ENCODE results near the gene SIGLEC15. TPM values are rescaled to one million over a fixed set of nuclear protein-coding genes. Genes with fewer than 3 reads are reported as not detected.

Gene SIGLEC15
- total RNA-seq, 1 experiment from 2014 or later = 0.13 TPM

DNA sequence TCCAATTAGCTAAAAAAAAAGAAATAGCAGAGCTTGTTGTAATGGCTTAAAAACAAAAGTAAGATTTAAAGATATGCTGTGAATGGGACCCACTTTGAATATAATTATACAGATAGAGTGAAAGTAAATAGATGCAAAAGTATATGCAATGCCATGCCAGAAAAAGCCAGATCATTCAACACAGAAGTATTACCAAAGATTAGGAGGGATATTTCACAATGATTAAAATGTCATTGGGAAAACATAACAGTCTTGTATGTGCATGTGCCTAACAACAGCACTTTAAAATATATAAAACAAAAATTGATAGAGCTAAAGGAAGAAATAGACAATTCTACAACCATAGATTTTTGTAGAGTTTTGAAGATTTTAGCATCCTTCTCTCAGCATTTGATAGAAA is 19.9 kb upstream of the SIGLEC15 start:
- no peak overlapping the region for H4K91ac ChIP-seq (ENCODE audit: insufficient read length, low read depth, low read length)
- no peak overlapping the region for H2BK120ac ChIP-seq (ENCODE audit: low read depth, low read length, poor library complexity, severe bottlenecking)
- H3K27me3 ChIP-seq (ENCODE audit: insufficient read depth, low read length) = no peaks in the 10 kb centered on the region
- no peak overlapping the region for H2BK5ac ChIP-seq (ENCODE audit: insufficient read length, low read length)
- H4K20me1 ChIP-seq (ENCODE audit: control insufficient read depth, insufficient read depth, insufficient read length) = no peaks in the 10 kb centered on the region
- no peaks in the 10 kb centered on the region for H3K79me2 ChIP-seq (ENCODE audit: insufficient read depth, low read length)
- H3K9ac ChIP-seq (ENCODE audit: extremely low read depth, insufficient read length, low read length) = no peak overlapping the region
- H3K27me3 Mint-ChIP-seq (ENCODE audit: low read depth) = no peaks in the 10 kb centered on the region; the same call in 1 of the 2 replicates
- H3K36me3 Mint-ChIP-seq (ENCODE audit: insufficient read depth in 1 of 3, low read depth in 3 of 3) = peaks cover 13 to 38% (median 18%) of the 10 kb centered on the region in 3 experiments
- peaks cover 3% of the 10 kb centered on the region for H3K9me3 ChIP-seq (ENCODE audit: control insufficient read depth, low read depth, low read length)
- no peak overlapping the region for H3K56ac ChIP-seq (ENCODE audit: insufficient read length, low read depth, low read length)
- peaks cover 33 to 42% of the 10 kb centered on the region in 2 experiments for H3K9me3 Mint-ChIP-seq
- H3K79me1 ChIP-seq (ENCODE audit: insufficient read depth, low read depth, low read length, poor library complexity, severe bottlenecking) = no peaks in the 10 kb centered on the region
- H3K4me3 Mint-ChIP-seq = no peak overlapping the region
- H4K5ac ChIP-seq (ENCODE audit: insufficient read length, low read depth, low read length) = no peak overlapping the region
- no peak overlapping the region for H3K27ac ChIP-seq (ENCODE audit: insufficient read length, low read depth, low read length)
- H2BK20ac ChIP-seq (ENCODE audit: low read depth, low read length, poor library complexity, severe bottlenecking) = no peak overlapping the region
- H3K4ac ChIP-seq (ENCODE audit: low read depth, low read length) = no peak overlapping the region
- no peak overlapping the region for H3K4me2 ChIP-seq (ENCODE audit: insufficient read depth, insufficient read length, low read length)
- H4K8ac ChIP-seq (replicated peaks; ENCODE audit: insufficient read length, low read depth, low read length) = no peak overlapping the region
- H3T11ph ChIP-seq (ENCODE audit: low read length) = no peak overlapping the region
- H2BK15ac ChIP-seq (ENCODE audit: low read depth, low read length) = no peak overlapping the region
- no peak overlapping the region for H3K27ac Mint-ChIP-seq
- peaks cover 2% of the 10 kb centered on the region; the same call in 1 of the 2 replicates for H3K4me1 ChIP-seq (ENCODE audit: insufficient read depth, low read length)
- no peaks in the 10 kb centered on the region for H3K23me2 ChIP-seq (ENCODE audit: insufficient read length, low read depth, low read length, poor library complexity, severe bottlenecking)
- H3K14ac ChIP-seq (ENCODE audit: insufficient read depth, low read length) = no peak overlapping the region
- no peak overlapping the region for H2AFZ ChIP-seq (ENCODE audit: low read length)
- no peak overlapping the region for H3K23ac ChIP-seq (ENCODE audit: insufficient read length, low read depth, low read length)
- no peak overlapping the region for H2BK12ac ChIP-seq (ENCODE audit: insufficient read length, low read depth, low read length)
- DNase-seq = no peak
- H2AK5ac ChIP-seq (ENCODE audit: insufficient read length, low read length) = no peak overlapping the region
- no peak overlapping the region for H3K18ac ChIP-seq (ENCODE audit: insufficient read length, low read depth, low read length)
- TF ChIP-seq, protein P1, sequence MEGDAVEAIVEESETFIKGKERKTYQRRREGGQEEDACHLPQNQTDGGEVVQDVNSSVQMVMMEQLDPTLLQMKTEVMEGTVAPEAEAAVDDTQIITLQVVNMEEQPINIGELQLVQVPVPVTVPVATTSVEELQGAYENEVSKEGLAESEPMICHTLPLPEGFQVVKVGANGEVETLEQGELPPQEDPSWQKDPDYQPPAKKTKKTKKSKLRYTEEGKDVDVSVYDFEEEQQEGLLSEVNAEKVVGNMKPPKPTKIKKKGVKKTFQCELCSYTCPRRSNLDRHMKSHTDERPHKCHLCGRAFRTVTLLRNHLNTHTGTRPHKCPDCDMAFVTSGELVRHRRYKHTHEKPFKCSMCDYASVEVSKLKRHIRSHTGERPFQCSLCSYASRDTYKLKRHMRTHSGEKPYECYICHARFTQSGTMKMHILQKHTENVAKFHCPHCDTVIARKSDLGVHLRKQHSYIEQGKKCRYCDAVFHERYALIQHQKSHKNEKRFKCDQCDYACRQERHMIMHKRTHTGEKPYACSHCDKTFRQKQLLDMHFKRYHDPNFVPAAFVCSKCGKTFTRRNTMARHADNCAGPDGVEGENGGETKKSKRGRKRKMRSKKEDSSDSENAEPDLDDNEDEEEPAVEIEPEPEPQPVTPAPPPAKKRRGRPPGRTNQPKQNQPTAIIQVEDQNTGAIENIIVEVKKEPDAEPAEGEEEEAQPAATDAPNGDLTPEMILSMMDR (conservative IDR thresholded peaks at IDR 0.05) = no peak
- H3K4me1 Mint-ChIP-seq = peaks cover 20 to 21% of the 10 kb centered on the region in 2 experiments

Data from H9 (cell line).